Left ventricle myocardium inferior (tissue), 1 donor: ENCODE results near the gene SPARC. TPM values are rescaled to one million over a fixed set of nuclear protein-coding genes. Genes with fewer than 3 reads are reported as not detected.
"Not testable (repeated sequence)": the region's sequence is repeated elsewhere in the genome, so short reads cannot be mapped to it uniquely, and the experiment has no call there.

Source experiments
- DNase-seq: peaks from one replicate; pipeline ENCODE4 v3.0.0-alpha.2; 2020
- H3K27ac ChIP-seq: fragments of 200-600 bp; replicated peaks from 2 replicates; pipeline ENCODE4 v1.8.0; 2021
- H3K27me3 ChIP-seq: fragments of 200-600 bp; 2 replicates; pipeline ENCODE4 v1.8.0; 2021; ENCODE audit warnings: low read depth
- H3K36me3 ChIP-seq: fragments of 200-600 bp; 2 replicates; pipeline ENCODE4 v1.8.0; 2021
- H3K4me1 ChIP-seq: fragments of 200-600 bp; 2 replicates; pipeline ENCODE4 v1.8.0; 2021
- H3K4me3 ChIP-seq: fragments of 200-600 bp; 2 replicates; pipeline ENCODE4 v1.8.0; 2021; ENCODE audit warnings: mild to moderate bottlenecking, moderate library complexity
- H3K9me3 ChIP-seq: fragments of 200-600 bp; replicated peaks from 2 replicates; pipeline ENCODE4 v1.8.0; 2021
- intact Hi-C: fragments of 100-400 bp; cut with micrococcal nuclease; formaldehyde crosslinking; loops from one replicate; pipeline ENCODE4 v1.11.0; 2022
- total RNA-seq: library from RNA; stranded (reverse); fragmentation: NEBNext Ultra II Directional; extraction: Animal tissue kit (Norgen Biotek cat#: 25700); gene quantifications from one replicate; pipeline ENCODE4 v1.2.1, GENCODE V29; 2021
- TF ChIP-seq, protein P1 (sequence below): fragments of 200-600 bp; IDR thresholded peaks from 2 replicates; pipeline ENCODE4 v1.8.0; 2021; ENCODE audit warnings: antibody characterized with exemption, mild to moderate bottlenecking, borderline replicate concordance
- donor health status: DM: no; HTN: yes; CAD: no; lungs with severe emphysema.

The SPARC gene
- total RNA-seq, 1 donor from 2014 or later: 477 TPM

DNA sequence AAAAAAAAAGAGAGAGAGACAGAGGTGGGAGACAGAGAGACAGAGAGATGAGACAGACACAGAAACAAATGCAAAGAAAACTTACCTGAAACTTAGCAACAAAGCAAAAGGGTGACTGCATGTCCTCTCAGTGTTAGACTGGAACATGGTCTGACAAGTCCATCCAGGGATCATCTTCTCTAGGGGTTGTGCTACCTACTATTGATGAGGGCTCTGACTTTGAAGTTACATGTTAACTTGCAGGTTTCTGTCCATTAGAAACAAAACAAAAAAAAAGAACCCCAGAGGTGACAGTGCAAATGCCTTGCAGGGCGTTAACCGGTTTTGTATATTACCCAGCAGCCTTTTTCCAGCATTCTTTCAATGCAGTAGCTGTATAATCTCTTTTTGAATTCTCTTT is 13.6 kb upstream of the SPARC start:
- intact Hi-C loops: no loop called here
- Histone ChIP-seq H3K27ac (peak overlapping the region; percentile 89), H3K4me1 (peaks cover 46% of the 10 kb centered on the region), H3K9me3 (no peaks in the 10 kb centered on the region), H3K36me3 (no peaks in the 10 kb centered on the region), H3K27me3 (peaks cover 6% of the 10 kb centered on the region), H3K4me3 (no peak overlapping the region)
- TF ChIP-seq, protein P1, sequence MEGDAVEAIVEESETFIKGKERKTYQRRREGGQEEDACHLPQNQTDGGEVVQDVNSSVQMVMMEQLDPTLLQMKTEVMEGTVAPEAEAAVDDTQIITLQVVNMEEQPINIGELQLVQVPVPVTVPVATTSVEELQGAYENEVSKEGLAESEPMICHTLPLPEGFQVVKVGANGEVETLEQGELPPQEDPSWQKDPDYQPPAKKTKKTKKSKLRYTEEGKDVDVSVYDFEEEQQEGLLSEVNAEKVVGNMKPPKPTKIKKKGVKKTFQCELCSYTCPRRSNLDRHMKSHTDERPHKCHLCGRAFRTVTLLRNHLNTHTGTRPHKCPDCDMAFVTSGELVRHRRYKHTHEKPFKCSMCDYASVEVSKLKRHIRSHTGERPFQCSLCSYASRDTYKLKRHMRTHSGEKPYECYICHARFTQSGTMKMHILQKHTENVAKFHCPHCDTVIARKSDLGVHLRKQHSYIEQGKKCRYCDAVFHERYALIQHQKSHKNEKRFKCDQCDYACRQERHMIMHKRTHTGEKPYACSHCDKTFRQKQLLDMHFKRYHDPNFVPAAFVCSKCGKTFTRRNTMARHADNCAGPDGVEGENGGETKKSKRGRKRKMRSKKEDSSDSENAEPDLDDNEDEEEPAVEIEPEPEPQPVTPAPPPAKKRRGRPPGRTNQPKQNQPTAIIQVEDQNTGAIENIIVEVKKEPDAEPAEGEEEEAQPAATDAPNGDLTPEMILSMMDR: no peak
- no peak for DNase-seq

DNA sequence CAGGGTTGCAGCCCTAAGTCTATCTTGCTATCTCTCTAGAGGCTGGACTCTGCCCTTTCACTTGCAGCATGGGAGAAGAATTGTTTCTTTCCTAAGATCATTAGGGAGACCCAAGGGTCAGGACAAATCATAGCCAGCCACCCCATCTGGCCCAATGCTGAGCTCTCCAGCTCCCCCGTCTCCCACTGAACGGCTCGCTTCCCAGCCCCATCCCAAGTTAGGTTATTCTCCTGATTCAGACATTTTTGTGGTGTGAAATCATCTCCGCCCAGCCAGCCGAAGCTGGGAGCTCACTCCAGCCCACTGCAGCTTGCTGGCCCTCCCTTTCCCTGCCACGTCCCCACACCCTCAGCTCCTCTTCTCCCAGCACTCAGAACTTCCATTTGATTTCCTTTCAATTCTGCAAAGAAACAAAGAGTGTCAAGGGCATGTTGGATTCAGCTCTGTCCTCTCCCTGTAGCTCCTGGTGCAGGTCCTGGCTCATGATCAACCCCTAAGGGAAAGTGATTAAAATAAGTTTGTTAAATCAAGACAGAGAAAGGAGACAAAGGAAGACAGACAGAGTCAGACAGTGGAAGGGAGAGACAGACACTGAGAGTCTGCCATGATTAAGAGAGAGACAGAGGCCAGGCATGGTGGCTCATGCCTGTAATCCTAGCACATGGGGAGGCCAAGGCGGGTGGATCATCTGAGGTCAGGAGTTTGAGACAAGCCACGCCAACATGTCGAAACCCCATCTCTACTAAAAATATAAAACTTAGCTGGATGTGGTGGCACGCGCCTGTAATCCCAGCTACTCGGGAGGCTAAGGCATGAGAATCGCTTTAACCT is 12.6 kb upstream of the SPARC start:
- peak; percentile 83 for DNase-seq
- Histone ChIP-seq H3K9me3 (no peaks in the 10 kb centered on the region), H3K36me3 (no peaks in the 10 kb centered on the region), H3K4me1 (peaks cover 46% of the 10 kb centered on the region), H3K27ac (peak overlapping the region; percentile 89), H3K4me3 (peak overlapping the region; percentile 14), H3K27me3 (peaks cover 6% of the 10 kb centered on the region)
- TF ChIP-seq, protein P1: no peak
- intact Hi-C loops: no loop called here

DNA sequence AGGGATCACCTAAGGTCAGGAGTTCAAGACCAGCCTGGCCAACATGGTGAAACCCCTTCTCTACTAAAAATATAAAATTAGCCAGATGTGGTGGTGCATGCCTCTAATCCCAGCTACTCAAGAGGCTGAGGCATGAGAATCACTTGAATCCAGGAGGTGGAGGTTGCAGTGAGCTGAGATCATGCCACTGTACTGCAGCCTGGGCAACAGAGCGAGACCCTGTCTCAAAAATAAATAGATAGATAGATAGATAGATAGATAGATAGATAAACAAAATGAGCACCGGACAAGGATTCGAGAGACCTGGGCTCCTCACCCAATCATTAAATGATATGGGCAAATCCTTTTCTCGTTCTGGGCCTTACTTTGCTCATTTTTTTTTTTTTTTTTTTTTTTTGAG is 11.4 kb upstream of the SPARC start:
- H3K9me3 ChIP-seq, DNase-seq, H3K4me3 ChIP-seq, intact Hi-C loops, H3K27me3 ChIP-seq, H3K36me3 ChIP-seq: not testable (repeated sequence)
- Histone ChIP-seq H3K27ac (peak overlapping the region; percentile 89), H3K4me1 (peaks cover 45% of the 10 kb centered on the region)

DNA sequence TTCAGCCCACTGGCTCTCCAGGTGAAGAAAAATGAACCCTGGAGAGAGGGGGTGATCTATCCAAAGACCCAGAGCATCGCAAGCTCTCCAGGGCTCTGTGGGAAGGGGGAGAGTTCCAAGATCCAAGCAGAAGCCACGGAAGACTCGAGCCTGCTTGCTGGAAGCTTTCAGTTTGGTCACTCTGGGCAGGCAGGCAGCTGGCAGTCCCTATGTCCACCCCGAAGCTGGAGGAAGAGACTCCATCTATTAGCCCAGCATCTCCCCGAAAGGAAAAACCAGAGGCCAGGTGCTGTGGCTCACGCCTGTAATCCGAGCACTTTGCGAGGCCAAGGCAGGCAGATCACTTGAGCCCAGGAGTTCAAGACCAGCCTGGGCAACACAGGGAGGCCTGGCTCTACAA is 10.7 kb upstream of the SPARC start:
- H3K27ac ChIP-seq: peak overlapping the region; percentile 89
- intact Hi-C loops: no loop called here
- DNase-seq: no peak
- no peak overlapping the region for H3K4me3 ChIP-seq
- no peaks in the 10 kb centered on the region for H3K36me3 ChIP-seq
- H3K27me3 ChIP-seq: peaks cover 6% of the 10 kb centered on the region
- peaks cover 39% of the 10 kb centered on the region for H3K4me1 ChIP-seq
- no peaks in the 10 kb centered on the region for H3K9me3 ChIP-seq
- TF ChIP-seq, protein P1: no peak

DNA sequence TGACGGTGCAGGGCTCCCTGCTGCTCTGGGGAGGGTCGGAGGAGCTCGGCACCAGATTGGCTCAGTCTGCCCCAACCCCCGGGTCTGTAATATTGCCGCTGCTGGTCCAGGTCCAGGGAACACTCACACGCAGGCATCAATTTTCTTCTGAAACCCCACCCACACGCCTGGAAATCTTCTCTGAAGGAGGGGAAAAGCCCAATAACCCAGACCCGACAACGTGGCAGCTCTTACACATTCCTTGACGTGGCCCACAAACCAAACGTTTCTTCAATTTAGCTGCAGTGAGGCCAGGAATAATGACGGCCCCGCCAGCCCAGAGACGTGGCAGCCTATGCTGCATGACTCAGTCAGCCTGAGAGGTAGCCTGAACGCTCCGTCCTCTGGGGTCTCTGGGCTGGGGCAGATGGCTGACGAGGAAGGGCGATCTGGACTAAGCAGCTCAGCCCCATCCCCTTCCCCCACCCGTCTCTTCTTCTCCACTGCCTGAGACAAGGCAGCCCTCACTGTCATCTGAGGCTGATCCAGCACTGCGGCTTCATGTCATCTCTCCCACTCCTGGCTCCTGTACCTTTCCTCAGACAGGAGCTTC is 9.9 kb upstream of the SPARC start:
- H3K4me3 ChIP-seq: peak overlapping the region; percentile 4
- TF ChIP-seq, protein P1: no peak
- H3K9me3 ChIP-seq: no peaks in the 10 kb centered on the region
- H3K27ac ChIP-seq: peak overlapping the region; percentile 89
- intact Hi-C loops: no loop called here
- DNase-seq: peak; percentile 61
- peaks cover 35% of the 10 kb centered on the region for H3K4me1 ChIP-seq
- H3K27me3 ChIP-seq: peaks cover 6% of the 10 kb centered on the region
- no peaks in the 10 kb centered on the region for H3K36me3 ChIP-seq

DNA sequence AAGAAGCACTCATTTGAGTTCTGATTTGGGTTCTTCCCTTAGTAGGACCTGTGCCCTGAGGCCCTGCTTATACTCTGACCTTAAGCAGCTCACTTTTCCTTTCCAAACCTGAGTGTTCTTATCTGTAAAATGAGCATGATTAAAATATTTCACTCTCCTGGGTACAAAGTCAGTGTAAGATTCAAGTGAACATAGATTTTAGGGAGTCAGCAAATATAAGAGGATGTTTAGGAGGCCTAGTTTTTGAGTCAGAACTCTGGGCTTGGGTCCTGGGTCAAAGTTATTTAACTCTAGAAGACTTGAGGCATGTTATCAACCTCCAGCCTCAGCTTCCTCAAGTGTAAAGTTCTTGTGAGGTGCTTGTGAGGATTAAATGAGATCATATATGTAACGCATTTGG is 8.7 kb upstream of the SPARC start:
- Histone ChIP-seq H3K9me3 (no peaks in the 10 kb centered on the region), H3K4me1 (peaks cover 35% of the 10 kb centered on the region), H3K27me3 (peaks cover 6% of the 10 kb centered on the region), H3K27ac (peak overlapping the region; percentile 89), H3K36me3 (no peaks in the 10 kb centered on the region), H3K4me3 (no peak overlapping the region)
- TF ChIP-seq, protein P1: no peak
- intact Hi-C loops: no loop called here
- no peak for DNase-seq
